T-helper 1 cell treated with Interleukin-12 subunit alpha and Interleukin-12 subunit beta and Interleukin-4 antibody, amounts not matched to agents 30 μg/mL and 1 μg/mL, for 36 hours (primary cell): Measurements from ENCODE around the gene WNT2B.

Source experiments
- H3K27ac Mint-ChIP-seq: one replicate; pipeline ENCODE4 v1.8.0; 2021; ENCODE audit warnings: mild to moderate bottlenecking, mixed read lengths
- H3K27me3 Mint-ChIP-seq: one replicate; pipeline ENCODE4 v1.8.0; 2021; ENCODE audit warnings: low read depth, mixed read lengths
- H3K36me3 Mint-ChIP-seq: one replicate; pipeline ENCODE4 v1.8.0; 2021; ENCODE audit warnings: low read depth, mixed read lengths
- H3K4me1 Mint-ChIP-seq: one replicate; pipeline ENCODE4 v1.8.0; 2021; ENCODE audit warnings: low read depth, mixed read lengths
- H3K4me3 Mint-ChIP-seq: one replicate; pipeline ENCODE4 v1.8.0; 2021; ENCODE audit warnings: mild to moderate bottlenecking, moderate library complexity, mixed read lengths
- H3K9me3 Mint-ChIP-seq: one replicate; pipeline ENCODE4 v1.8.0; 2021; ENCODE audit warnings: mixed read lengths

Gene WNT2B

GRCh38 chr1:112492076-112492475 is 16.7 kb upstream of the WNT2B start:
- no peak overlapping the region for H3K27ac Mint-ChIP-seq

GRCh38 chr1:112493351-112493750 is 15.4 kb upstream of the WNT2B start:
- Mint-ChIP-seq H3K36me3 (no peaks in the 10 kb centered on the region), H3K4me1 (no peaks in the 10 kb centered on the region), H3K9me3 (no peaks in the 10 kb centered on the region), H3K4me3 (no peak overlapping the region), H3K27ac (no peak overlapping the region), H3K27me3 (peaks cover 36% of the 10 kb centered on the region)

More at GRCh38 chr1:112492076-112492475, 16.7 kb upstream of the WNT2B start:
- no peaks in the 10 kb centered on the region for H3K4me1 Mint-ChIP-seq
- no peaks in the 10 kb centered on the region for H3K9me3 Mint-ChIP-seq
- peaks cover 24% of the 10 kb centered on the region for H3K27me3 Mint-ChIP-seq
- H3K36me3 Mint-ChIP-seq, result no peaks in the 10 kb centered on the region
- no peak overlapping the region for H3K4me3 Mint-ChIP-seq

- Mint-ChIP-seq H3K27me3 (peaks cover 58% of the 10 kb centered on the region), H3K9me3 (no peaks in the 10 kb centered on the region), H3K4me3 (no peak overlapping the region), H3K36me3 (no peaks in the 10 kb centered on the region), H3K4me1 (no peaks in the 10 kb centered on the region), H3K27ac (no peak overlapping the region)
Observed at GRCh38 chr1:112496290-112496689, 12.5 kb upstream of the WNT2B start.

GRCh38 chr1:112501810-112502641 is 6.7 kb upstream of the WNT2B start:
- no peaks in the 10 kb centered on the region for H3K36me3 Mint-ChIP-seq
- H3K27me3 Mint-ChIP-seq, result peaks cover 77% of the 10 kb centered on the region

GRCh38 chr1:112502826-112503225 is 5.9 kb upstream of the WNT2B start:
- H3K4me1 Mint-ChIP-seq, result peaks cover 2% of the 10 kb centered on the region

More at GRCh38 chr1:112501810-112502641, 6.7 kb upstream of the WNT2B start:
- H3K4me3 Mint-ChIP-seq, result peak overlapping the region; percentile 59
- H3K9me3 Mint-ChIP-seq, result no peaks in the 10 kb centered on the region
- no peak overlapping the region for H3K27ac Mint-ChIP-seq
- peaks cover 2% of the 10 kb centered on the region for H3K4me1 Mint-ChIP-seq

GRCh38 chr1:112504001-112504660 is 4.6 kb upstream of the WNT2B start:
- H3K4me1 Mint-ChIP-seq, result peaks cover 5% of the 10 kb centered on the region
- H3K9me3 Mint-ChIP-seq, result no peaks in the 10 kb centered on the region
- H3K27ac Mint-ChIP-seq, result no peak overlapping the region
- peaks cover 73% of the 10 kb centered on the region for H3K27me3 Mint-ChIP-seq
- H3K4me3 Mint-ChIP-seq, result no peak overlapping the region
- no peaks in the 10 kb centered on the region for H3K36me3 Mint-ChIP-seq

More at GRCh38 chr1:112502826-112503225, 5.9 kb upstream of the WNT2B start:
- Mint-ChIP-seq H3K27me3 (peaks cover 77% of the 10 kb centered on the region), H3K9me3 (no peaks in the 10 kb centered on the region), H3K36me3 (no peaks in the 10 kb centered on the region), H3K27ac (no peak overlapping the region), H3K4me3 (peak overlapping the region; percentile 1)

- Mint-ChIP-seq H3K4me1 (peaks cover 5% of the 10 kb centered on the region), H3K9me3 (no peaks in the 10 kb centered on the region), H3K4me3 (no peak overlapping the region), H3K36me3 (no peaks in the 10 kb centered on the region), H3K27me3 (peaks cover 73% of the 10 kb centered on the region), H3K27ac (no peak overlapping the region)
Observed at GRCh38 chr1:112504661-112505399, 3.9 kb upstream of the WNT2B start.

GRCh38 chr1:112505400-112505785 is 3.4 kb upstream of the WNT2B start:
- H3K4me3 Mint-ChIP-seq, result no peak overlapping the region
- peaks cover 76% of the 10 kb centered on the region for H3K27me3 Mint-ChIP-seq
- peaks cover 5% of the 10 kb centered on the region for H3K4me1 Mint-ChIP-seq
- H3K36me3 Mint-ChIP-seq, result no peaks in the 10 kb centered on the region
- H3K27ac Mint-ChIP-seq, result no peak overlapping the region
- no peaks in the 10 kb centered on the region for H3K9me3 Mint-ChIP-seq

- H3K36me3 Mint-ChIP-seq, result no peaks in the 10 kb centered on the region
- no peak overlapping the region for H3K27ac Mint-ChIP-seq
- peaks cover 79% of the 10 kb centered on the region for H3K27me3 Mint-ChIP-seq
- no peak overlapping the region for H3K4me3 Mint-ChIP-seq
- no peaks in the 10 kb centered on the region for H3K9me3 Mint-ChIP-seq
- peaks cover 5% of the 10 kb centered on the region for H3K4me1 Mint-ChIP-seq
Observed at GRCh38 chr1:112505878-112506277, 2.9 kb upstream of the WNT2B start.

- no peak overlapping the region for H3K27ac Mint-ChIP-seq
- no peak overlapping the region for H3K4me3 Mint-ChIP-seq
- H3K4me1 Mint-ChIP-seq, result peaks cover 5% of the 10 kb centered on the region
- peaks cover 77% of the 10 kb centered on the region for H3K27me3 Mint-ChIP-seq
- H3K9me3 Mint-ChIP-seq, result no peaks in the 10 kb centered on the region
- H3K36me3 Mint-ChIP-seq, result no peaks in the 10 kb centered on the region
Observed at GRCh38 chr1:112506306-112506705, 2.5 kb upstream of the WNT2B start.

GRCh38 chr1:112506731-112507130 is 2.0 kb upstream of the WNT2B start:
- Mint-ChIP-seq H3K27me3 (peaks cover 77% of the 10 kb centered on the region), H3K4me1 (peaks cover 5% of the 10 kb centered on the region), H3K4me3 (no peak overlapping the region), H3K36me3 (no peaks in the 10 kb centered on the region), H3K27ac (no peak overlapping the region), H3K9me3 (no peaks in the 10 kb centered on the region)

- Mint-ChIP-seq H3K27me3 (peaks cover 79% of the 10 kb centered on the region), H3K4me3 (peak overlapping the region; percentile 82), H3K27ac (no peak overlapping the region), H3K36me3 (no peaks in the 10 kb centered on the region), H3K4me1 (peaks cover 5% of the 10 kb centered on the region), H3K9me3 (no peaks in the 10 kb centered on the region)
Observed at GRCh38 chr1:112507336-112507735, 1.4 kb upstream of the WNT2B start.

GRCh38 chr1:112507921-112508277 is 866 bp upstream of the WNT2B start:
- H3K9me3 Mint-ChIP-seq, result no peaks in the 10 kb centered on the region
- H3K36me3 Mint-ChIP-seq, result no peaks in the 10 kb centered on the region
- peaks cover 3% of the 10 kb centered on the region for H3K4me1 Mint-ChIP-seq
- H3K27me3 Mint-ChIP-seq, result peaks cover 75% of the 10 kb centered on the region
- H3K4me3 Mint-ChIP-seq, result peak overlapping the region; percentile 82
- H3K27ac Mint-ChIP-seq, result no peak overlapping the region

GRCh38 chr1:112509005-112509659 is 367 bp downstream of the WNT2B start:
- Mint-ChIP-seq H3K9me3 (no peaks in the 10 kb centered on the region), H3K27me3 (peaks cover 62% of the 10 kb centered on the region), H3K27ac (no peak overlapping the region), H3K4me3 (peak overlapping the region; percentile 31), H3K36me3 (no peaks in the 10 kb centered on the region), H3K4me1 (peaks cover 3% of the 10 kb centered on the region)
